Stromal cell of bone marrow (primary cell): ENCODE data around the gene MS4A15.
"Not testable (repeated sequence)": the region's sequence is repeated elsewhere in the genome, so short reads cannot be mapped to it uniquely, and the experiment has no call there.

Experiments
- DNase-seq: peaks from one replicate; pipeline ENCODE4 v3.0.0-alpha.2; 2012; ENCODE audit warnings: low read depth

The MS4A15 gene

DNA sequence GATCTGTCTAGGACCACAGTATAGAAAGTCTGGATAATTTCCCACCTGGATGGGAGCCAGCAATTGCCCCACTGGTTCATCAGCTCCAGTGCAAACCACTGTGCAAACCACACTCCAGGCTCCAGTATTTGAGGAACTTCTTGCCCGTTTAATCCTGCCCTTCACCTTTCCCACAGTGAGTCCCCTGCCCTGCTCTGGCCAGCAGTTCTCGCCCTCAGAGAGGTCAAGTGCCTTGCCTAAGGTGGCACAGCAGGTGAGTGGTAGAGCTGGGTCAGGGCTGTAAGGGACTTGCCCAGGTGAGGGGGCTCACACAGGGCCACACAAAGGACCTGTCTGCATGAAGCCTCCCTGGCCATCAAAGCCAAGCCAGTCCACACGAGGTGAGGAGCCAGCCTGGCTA lies 52.6 kb downstream of the MS4A15 start:
- no peak for DNase-seq

DNA sequence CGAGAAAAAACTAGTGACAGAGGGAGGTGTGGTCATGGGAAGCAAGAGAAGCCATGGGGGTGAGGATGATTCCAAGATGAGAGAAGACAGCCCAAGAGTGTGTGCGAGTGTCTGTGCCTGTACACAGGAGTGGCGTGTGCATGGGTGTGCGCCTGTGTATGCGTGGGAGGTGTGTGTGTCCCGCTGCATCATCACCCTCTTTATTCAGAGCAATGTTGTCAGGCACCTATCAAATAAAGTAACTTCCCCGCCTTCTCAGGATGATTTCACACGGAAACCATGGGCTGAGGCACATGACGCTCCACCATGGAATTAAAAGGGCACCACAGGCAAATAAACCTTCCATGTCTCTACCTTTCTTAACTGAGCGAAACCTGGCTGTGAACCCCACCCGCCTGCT lies 53.0 kb downstream of the MS4A15 start:
- DNase-seq: no peak

DNA sequence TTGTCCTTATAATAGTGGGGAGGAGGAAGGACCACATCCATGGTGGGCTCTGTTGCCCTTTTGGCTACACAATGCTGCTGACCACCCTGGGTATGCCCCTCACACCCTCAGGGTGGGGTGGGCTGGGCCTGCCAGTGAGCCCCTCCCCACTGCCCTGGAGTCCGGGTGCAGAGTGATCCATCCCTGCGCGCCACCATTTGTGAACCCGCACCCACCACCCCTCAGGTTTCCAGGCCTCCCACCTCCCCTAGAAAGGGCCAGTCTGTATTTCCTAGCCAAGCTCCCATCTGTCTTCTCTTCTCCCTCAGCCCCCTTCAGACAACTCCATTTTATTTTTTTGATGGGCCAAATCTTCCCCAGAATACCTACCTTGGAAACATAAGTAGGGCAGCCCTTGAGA lies 53.5 kb downstream of the MS4A15 start:
- DNase-seq: no peak

DNA sequence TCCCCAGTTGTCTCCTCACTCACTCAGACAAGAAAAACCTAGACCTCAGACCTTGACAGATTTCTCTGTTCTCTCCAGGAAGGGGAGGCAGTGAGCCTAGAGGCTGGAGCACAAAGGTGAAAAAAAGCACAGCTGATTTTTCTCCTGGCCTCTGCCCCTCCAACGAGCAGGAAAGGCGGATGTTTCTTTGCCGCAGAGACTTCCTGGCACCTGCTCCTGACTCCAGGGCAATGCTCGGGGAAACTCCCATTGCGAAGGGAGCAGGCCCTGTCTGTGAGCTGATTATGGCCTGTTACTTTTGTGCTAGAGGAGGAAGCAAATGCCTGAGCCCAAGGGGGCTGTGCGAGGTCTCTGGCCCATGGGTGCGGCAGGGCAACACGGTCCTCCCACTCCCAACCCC lies 53.9 kb downstream of the MS4A15 start:
- DNase-seq: no peak

DNA sequence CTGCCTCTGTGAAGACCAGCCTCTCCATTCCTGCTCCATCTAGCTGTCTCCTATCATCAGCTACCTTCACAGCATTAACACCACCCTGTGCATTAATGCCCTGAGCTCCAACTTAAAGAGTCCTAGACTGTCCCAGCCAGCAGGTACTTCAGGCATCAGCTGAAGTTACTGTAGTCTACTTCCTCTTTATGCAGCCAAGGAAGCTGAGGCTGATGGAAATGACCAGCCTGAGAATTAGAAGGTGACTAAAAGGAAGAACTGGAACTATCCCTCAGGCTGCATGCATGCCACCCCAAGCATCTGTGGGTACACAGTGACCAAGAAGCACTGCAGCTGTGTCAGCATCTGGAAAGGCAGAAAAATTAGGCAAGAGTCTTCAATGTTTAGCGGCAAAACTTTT lies 56.7 kb downstream of the MS4A15 start:
- DNase-seq: no peak

DNA sequence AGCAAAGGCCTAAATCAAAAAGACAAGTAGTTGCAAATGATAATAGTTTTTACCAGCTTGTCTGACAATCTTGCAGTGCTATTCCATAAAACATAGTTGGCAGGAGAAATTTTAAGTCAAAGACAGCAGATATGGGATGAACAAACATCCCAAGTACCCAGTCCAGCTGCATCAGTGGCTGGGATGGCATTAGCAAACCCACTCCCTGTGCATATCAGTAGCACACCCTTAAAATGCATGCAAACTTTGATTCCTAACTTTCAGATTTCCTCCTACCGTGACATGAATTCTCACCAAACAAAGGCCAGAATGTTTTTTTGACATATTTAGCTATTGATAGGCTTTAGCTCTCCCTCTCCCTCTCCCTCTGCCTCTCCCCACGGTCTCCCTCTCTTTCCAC lies 57.4 kb downstream of the MS4A15 start:
- no peak for DNase-seq

DNA sequence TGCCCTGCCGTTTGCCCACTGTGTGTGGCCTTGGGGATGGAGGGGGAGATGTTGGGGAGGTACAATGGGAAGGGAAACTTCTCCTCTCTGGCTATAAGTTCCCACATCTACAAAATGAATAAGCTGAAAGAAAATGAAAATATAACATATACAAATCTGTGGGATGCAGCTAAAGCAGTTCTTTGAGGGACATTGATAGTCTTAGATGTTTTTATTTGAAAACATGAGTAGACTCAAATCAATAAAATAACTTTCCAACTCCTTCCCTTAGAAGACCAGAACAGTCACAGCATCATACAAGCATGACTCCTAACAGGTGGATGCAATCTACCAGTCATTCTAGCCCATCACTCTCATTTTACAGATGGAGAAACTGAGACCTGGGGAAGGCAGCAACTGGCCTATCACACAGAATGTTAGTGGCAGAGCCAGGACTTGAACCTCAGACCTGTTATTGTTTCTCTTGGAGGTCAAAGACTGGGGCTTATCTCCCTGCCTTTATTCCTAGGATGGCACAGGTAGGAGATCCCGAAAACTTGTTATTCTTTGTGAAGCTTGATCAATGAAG lies 60.0 kb downstream of the MS4A15 start:
- no peak for DNase-seq

DNA sequence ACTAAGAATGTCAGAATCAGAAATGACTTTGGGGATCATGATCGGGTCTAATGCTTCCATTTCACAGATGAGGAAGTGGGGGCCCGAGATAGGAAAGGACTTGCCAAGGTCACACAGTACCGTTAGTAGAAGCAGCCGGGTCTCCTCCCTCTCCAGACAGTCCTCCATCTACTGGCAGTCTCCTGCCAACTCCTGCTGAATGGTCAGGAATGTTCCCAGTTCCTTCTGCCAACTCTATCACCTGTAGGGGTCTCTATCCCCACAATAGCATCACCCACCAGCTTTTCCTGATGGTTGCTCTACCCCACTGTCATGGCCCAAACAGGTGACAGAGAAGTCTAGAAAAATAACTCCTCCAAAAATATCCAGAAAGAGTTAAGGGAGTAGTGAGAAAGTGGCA lies 61.4 kb downstream of the MS4A15 start:
- no peak for DNase-seq

DNA sequence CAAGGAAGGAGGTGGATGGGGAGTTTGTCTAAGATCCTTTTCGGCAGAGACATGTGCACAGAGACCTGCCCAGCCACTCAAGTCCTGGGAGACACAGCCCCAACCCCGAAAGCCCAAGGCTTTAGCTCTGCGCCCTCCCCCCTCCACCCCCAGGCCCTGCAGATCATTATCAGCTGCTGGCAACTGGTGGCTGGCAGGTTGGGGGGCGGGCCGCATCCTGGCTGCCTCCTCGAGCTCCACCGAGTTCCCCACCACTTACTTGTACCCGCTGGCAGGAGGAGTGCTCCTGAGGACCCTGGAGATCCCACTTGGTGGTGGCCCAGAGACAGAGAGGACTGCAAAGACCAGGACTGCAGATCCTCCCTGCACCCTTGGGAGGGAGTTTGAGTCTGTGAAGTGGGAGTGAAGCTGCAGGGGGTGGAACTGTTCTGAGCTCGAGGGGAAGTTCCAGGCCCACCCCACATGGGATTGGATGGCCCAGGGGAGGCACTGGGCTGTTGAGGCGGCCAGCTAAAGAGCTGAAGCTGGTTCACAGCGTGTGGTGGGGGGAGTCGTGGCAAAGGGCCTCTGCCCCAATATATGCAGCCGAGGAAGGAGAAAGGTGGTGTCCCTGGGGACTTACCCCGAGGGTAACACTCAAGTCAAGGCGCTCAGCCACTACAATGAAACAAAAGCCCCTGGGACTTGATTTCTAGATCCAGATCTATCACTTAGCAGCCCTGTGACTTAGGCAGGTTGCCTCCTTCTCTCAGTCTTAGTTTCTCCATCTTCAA lies 65.3 kb downstream of the MS4A15 start:
- no peak for DNase-seq

DNA sequence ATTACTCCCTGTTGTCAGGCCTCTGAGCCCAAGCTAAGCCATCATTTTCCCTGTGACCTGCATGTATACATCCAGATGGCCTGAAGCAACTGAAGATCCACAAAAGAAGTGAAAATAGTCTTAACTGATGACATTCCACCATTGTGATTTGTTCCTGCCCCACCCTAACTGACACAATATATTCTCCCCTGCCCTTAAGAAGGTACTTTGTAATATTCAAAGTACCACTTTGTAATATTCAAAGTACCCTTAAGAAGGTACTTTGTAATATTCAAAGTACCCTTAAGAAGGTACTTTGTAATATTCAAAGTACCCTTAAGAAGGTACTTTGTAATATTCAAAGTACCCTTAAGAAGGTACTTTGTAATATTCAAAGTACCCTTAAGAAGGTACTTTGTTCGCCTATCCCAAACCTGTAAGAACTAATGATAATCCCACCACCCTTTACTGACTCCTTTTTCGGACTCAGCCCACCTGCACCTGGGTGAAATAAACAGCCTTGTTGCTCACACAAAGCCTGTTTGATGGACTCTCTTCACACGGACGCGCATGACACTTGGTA lies 67.2 kb downstream of the MS4A15 start:
- DNase-seq: not testable (repeated sequence)

DNA sequence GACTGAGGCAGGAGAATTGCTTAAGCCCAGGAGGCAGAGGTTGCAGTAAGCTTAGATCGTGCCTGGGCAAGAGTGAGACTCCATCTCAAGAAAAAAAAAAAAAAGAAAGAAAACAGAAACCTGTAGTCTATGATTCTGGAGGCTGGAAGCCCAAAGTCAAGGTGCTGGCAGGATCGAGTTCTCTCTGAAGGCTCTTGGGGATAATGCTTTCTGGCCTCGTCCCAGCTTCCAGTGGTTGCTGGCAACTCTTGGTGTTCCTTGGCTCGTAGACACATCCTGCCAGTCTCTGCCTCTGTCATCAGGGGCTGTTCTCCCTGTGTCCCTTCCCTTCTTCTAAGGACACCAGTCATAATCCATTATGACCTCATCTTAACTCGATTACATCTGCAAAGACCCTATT lies 68.5 kb downstream of the MS4A15 start:
- no peak for DNase-seq

DNA sequence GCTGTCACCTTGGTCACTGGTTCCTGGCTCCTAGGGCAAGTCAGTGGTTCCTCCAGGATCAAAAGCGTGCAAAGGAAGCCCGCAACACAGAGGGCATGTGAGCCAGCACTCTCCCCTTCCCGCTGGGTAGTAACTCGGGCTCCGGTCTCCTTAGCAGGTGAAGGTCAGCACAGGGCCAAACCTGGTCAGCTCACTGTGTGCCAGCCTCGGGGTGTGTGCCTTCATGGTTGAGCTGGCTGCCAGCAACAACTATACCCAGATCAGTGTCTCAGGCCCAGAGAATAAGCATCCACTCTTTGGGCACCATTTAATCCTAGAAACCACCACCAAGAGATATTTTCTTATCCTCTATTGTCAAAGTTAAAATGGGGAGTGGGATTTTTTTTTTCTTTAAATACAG lies 69.1 kb downstream of the MS4A15 start:
- no peak for DNase-seq
